Mesothelial cell of epicardium (in vitro differentiated cells): ENCODE data around the gene GLRX. TPM values are rescaled to one million over a fixed set of nuclear protein-coding genes. Genes with fewer than 3 reads are reported as not detected.
"Not testable (repeated sequence)": the region's sequence is repeated elsewhere in the genome, so short reads cannot be mapped to it uniquely, and the experiment has no call there.

Experiments used
- DNase-seq, 2 experiments: peaks; one replicate each; pipeline ENCODE4 v3.0.0; 2021; ENCODE audit warnings: low spot score in 2 of 2; ENCODE audit not compliant: unreplicated experiment in 2 of 2
- H3K27ac Mint-ChIP-seq: 2 replicates; pipeline ENCODE4 v1.8.0; 2021; ENCODE audit warnings: mixed read lengths
- H3K27me3 Mint-ChIP-seq: 2 replicates; pipeline ENCODE4 v1.8.0; 2021; ENCODE audit warnings: low read depth, mixed read lengths
- H3K36me3 Mint-ChIP-seq: 2 replicates; pipeline ENCODE4 v1.8.0; 2021; ENCODE audit warnings: mixed read lengths
- H3K4me1 Mint-ChIP-seq: 2 replicates; pipeline ENCODE4 v1.8.0; 2021; ENCODE audit warnings: mixed read lengths
- H3K4me3 Mint-ChIP-seq: 2 replicates; pipeline ENCODE4 v1.8.0; 2021; ENCODE audit warnings: mild to moderate bottlenecking, moderate library complexity, mixed read lengths
- H3K9me3 Mint-ChIP-seq: 2 replicates; pipeline ENCODE4 v1.8.0; 2021; ENCODE audit warnings: mixed read lengths
- total RNA-seq: library from RNA; stranded (reverse); gene quantifications from 3 replicates; pipeline ENCODE4 v1.2.1, GENCODE V29; 2021
- TF ChIP-seq, protein P1 (sequence below): fragments of 200-600 bp; sonication (generic); IDR thresholded peaks from one replicate; pipeline ENCODE4 v1.5.0; 2021; ENCODE audit warnings: antibody characterized with exemption; ENCODE audit not compliant: unreplicated experiment

The GLRX gene
- total RNA-seq, 1 donor from 2014 or later = 14.8 TPM

DNA sequence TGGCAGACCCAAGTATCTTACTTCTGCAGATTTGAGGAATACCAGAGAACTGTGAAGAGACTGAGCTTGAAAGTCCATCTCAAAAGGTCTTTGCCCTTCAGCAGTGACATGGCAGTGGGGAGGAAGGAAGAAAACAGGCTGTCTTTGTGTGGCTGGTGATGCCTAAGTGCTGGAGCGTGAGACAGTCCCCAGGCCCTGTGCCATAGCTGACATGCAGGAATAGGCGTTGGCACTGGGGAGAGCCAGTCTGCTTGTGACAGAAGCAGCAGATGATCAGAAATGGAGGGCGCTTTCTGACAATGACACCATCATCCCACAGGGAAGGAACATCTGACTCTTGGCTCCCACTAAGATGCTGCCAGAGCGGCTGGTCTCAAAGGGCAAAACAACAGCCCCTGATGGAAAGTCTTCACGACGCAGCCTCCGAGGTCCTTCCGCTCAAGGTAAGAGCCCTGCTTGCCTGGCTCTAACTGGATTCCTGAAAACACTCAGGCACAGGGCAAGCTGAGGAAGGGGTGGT is 15.5 kb upstream of the GLRX start:
- TF ChIP-seq, protein P1, sequence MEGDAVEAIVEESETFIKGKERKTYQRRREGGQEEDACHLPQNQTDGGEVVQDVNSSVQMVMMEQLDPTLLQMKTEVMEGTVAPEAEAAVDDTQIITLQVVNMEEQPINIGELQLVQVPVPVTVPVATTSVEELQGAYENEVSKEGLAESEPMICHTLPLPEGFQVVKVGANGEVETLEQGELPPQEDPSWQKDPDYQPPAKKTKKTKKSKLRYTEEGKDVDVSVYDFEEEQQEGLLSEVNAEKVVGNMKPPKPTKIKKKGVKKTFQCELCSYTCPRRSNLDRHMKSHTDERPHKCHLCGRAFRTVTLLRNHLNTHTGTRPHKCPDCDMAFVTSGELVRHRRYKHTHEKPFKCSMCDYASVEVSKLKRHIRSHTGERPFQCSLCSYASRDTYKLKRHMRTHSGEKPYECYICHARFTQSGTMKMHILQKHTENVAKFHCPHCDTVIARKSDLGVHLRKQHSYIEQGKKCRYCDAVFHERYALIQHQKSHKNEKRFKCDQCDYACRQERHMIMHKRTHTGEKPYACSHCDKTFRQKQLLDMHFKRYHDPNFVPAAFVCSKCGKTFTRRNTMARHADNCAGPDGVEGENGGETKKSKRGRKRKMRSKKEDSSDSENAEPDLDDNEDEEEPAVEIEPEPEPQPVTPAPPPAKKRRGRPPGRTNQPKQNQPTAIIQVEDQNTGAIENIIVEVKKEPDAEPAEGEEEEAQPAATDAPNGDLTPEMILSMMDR = no peak
- no peak for DNase-seq
- Mint-ChIP-seq H3K27me3 (no peaks in the 10 kb centered on the region), H3K27ac (no peak overlapping the region), H3K9me3 (no peaks in the 10 kb centered on the region), H3K36me3 (no peaks in the 10 kb centered on the region), H3K4me3 (no peak overlapping the region), H3K4me1 (peaks cover 16% of the 10 kb centered on the region)

DNA sequence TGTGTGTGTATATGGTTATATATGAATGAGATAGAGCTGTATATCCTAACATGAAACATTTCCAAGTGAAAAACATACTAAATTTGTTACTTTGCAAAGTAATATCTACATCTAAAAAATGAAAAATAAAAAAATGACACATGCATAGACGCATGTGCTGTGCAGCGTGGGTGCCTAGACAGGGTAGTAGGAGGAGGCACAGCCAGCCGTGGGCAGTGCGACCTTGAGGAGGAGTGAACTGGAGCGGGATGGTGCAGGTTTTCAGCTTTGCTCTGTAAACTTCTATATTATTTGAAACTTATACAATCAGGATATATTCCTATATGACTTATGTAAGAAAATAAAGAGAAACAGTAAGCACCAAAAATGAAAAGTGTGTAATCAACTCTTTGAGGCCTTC is 15.0 kb upstream of the GLRX start:
- Mint-ChIP-seq H3K4me3 (no peak overlapping the region), H3K9me3 (no peaks in the 10 kb centered on the region), H3K36me3 (no peaks in the 10 kb centered on the region), H3K27me3 (no peaks in the 10 kb centered on the region), H3K4me1 (peaks cover 14% of the 10 kb centered on the region), H3K27ac (no peak overlapping the region)
- DNase-seq = no peak
- TF ChIP-seq, protein P1 = no peak

DNA sequence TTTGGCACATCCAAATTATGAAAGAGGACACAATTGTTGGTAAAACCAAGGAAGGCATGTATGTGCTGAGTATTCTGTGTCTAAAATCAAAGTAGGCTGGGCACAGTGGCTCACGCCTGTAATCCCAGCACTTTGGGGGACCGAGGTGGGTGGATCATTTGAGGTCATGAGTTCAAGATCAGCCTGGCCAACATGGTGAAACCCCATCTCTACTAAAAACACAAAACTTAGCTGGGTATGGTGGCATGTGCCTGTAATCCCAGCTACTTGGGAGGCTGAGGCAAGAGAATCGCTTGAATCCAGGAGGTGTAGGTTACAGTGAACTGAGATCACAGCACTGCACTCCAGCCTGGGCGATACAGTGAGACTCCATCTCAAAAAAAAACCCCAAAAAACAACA is 14.4 kb upstream of the GLRX start:
- H3K4me1 Mint-ChIP-seq = peaks cover 14% of the 10 kb centered on the region
- not testable (repeated sequence) for H3K27me3 Mint-ChIP-seq, H3K4me3 Mint-ChIP-seq, H3K36me3 Mint-ChIP-seq, H3K9me3 Mint-ChIP-seq, H3K27ac Mint-ChIP-seq, DNase-seq

DNA sequence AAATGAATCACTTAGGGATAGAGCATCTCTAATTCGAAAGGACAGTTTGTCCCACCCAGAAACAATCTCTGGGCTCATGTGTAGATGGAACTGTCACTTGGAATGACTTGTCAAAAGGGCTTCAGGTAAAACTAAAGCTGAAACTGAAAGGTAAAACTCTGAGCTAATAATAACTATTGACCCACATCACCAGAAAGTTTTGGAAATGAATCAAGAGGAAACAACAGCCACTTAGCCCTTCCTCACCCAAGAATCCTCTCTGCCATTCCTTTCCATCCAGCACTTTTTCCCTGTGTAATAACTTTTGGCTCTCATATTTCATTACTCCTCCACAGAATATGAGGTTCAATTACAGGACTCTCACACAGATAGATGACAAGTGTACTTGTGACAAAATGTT is 14.0 kb upstream of the GLRX start:
- peaks cover 14% of the 10 kb centered on the region for H3K4me1 Mint-ChIP-seq
- no peak overlapping the region for H3K27ac Mint-ChIP-seq
- TF ChIP-seq, protein P1 = no peak
- H3K36me3 Mint-ChIP-seq = no peaks in the 10 kb centered on the region
- no peak for DNase-seq
- H3K4me3 Mint-ChIP-seq = no peak overlapping the region
- no peaks in the 10 kb centered on the region for H3K27me3 Mint-ChIP-seq
- no peaks in the 10 kb centered on the region for H3K9me3 Mint-ChIP-seq

DNA sequence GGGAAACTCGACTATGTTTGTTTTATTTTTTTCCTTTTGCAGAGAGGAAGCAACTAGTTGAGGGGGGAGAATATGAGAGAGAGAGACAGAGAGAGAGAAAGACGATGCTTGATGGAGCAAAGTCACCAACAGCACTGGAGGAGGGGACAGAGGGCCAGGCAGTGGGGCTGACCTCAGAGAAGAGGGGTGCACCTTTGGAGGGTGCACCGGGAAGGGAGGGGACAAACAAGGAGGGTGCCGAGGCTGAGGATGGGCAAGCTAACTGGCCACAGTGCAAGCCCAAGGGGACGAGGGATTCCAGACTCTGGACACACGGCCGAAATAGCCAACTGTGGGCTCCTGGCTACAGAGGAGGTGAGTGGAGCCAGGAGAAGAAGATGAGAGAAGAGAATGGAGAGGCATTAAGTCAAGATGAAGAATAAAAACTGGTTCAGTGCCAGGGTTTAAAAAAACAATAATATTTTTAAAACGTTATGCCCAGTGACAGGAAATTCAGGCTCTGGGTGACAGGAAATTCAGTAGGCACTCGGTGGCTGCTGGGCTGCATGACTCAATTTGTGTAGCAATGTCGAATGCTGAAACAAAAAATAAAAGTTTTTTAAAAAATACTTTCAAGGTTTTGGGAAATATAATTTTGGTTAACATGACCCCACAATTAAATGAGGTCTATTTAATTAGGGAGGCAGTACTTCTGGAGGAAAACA is 13.3 kb upstream of the GLRX start:
- Mint-ChIP-seq H3K27ac (no peak overlapping the region), H3K27me3 (no peaks in the 10 kb centered on the region), H3K4me1 (peaks cover 14% of the 10 kb centered on the region), H3K9me3 (no peaks in the 10 kb centered on the region), H3K4me3 (peak overlapping the region; percentile 7), H3K36me3 (no peaks in the 10 kb centered on the region)
- TF ChIP-seq, protein P1 = no peak
- DNase-seq = no peak

DNA sequence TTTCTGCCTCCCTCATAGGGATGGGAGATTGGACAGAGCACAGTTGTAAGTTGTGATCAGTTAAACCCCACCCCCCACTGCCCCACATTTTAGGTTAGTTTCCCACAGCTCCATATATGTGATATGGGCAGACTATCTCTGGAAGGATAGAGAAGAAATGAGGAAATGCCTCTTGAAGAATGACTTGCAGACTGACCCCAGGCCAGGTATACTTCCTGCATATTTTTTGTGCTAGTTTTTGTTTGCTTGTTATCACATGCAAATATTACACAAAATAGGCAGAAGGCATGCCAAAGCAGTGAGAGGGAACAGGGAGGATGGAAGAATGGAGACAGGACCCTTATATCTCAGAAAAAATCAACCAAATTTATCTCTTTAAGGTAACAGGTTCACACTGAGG is 10.1 kb upstream of the GLRX start:
- Mint-ChIP-seq H3K4me3 (no peak overlapping the region), H3K36me3 (no peaks in the 10 kb centered on the region), H3K9me3 (no peaks in the 10 kb centered on the region), H3K27ac (no peak overlapping the region), H3K4me1 (peaks cover 14% of the 10 kb centered on the region), H3K27me3 (no peaks in the 10 kb centered on the region)
- DNase-seq = no peak
- TF ChIP-seq, protein P1 = no peak
